Measurements from ENCODE around the gene C4orf50.

C4orf50 gene

DNA sequence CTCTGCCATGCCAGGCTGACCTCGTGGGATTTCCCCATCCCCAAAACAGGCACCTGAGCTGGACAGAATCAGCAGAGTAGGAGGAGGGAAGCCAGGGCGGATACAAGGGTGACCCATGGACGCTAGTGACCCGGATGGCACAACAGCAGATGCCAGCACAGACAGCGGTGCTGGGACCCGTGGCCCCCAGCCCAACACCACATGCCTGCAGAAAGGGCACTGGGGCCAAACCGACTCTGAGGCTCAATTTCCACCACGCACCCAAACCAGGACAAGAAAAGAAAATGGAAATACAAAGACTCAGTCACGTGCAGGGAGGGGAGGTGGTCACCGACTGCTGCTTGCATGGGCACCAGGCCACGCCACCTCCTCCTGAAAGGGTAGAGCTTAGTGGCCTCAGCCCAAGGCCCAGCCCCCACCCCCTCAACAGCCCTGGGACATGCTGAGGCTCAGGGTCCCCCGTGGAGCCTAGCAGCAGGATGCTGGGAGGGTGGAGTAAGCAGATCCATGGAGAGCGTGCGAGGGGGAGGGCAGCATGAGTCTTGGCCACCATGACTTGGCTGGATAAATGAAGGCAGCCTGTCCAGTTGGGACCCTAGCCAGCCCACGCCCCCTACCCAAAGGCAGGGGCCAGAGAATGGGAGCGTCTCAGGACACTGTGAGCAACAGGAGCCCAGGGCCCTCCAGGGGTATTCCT, 47.7 kb downstream of the C4orf50 start:
- DNase-seq (ENCODE audit: low read depth), result no peak
- no peak overlapping the region for H3K4me3 ChIP-seq (ENCODE audit: low read depth, low read length)
- TF ChIP-seq, protein P1, sequence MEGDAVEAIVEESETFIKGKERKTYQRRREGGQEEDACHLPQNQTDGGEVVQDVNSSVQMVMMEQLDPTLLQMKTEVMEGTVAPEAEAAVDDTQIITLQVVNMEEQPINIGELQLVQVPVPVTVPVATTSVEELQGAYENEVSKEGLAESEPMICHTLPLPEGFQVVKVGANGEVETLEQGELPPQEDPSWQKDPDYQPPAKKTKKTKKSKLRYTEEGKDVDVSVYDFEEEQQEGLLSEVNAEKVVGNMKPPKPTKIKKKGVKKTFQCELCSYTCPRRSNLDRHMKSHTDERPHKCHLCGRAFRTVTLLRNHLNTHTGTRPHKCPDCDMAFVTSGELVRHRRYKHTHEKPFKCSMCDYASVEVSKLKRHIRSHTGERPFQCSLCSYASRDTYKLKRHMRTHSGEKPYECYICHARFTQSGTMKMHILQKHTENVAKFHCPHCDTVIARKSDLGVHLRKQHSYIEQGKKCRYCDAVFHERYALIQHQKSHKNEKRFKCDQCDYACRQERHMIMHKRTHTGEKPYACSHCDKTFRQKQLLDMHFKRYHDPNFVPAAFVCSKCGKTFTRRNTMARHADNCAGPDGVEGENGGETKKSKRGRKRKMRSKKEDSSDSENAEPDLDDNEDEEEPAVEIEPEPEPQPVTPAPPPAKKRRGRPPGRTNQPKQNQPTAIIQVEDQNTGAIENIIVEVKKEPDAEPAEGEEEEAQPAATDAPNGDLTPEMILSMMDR (IDR thresholded peaks at IDR 0.05; ENCODE audit: low read depth, low read length, missing control alignments), result no peak
- in situ Hi-C loops (cut with HindIII; ENCODE audit: low sequenced_read_pairs), result no loop called here

DNA sequence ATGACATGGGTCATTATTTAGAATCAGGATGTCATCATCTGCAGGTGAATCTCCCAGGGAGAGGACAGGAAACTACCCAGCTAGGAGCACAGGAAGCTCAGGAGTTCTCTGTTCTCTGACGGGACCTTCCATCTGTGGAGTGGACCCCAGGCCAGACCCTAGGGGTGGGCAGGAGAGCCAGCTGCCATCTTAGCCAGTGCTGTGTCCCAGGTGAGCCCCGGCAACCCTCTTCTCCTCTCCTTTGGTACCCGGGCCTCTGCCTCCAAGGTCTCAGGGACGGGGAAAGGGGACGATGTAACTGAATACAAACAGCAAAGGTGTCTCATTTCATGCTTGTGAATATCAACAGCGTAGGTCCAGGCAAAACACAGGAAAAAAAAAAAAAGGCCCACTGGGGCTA, 48.5 kb downstream of the C4orf50 start:
- DNase-seq (ENCODE audit: low read depth), result no peak
- H3K4me3 ChIP-seq (ENCODE audit: low read depth, low read length), result no peak overlapping the region
- in situ Hi-C loops (cut with HindIII; ENCODE audit: low sequenced_read_pairs), result no loop called here
- TF ChIP-seq, protein P1 (IDR thresholded peaks at IDR 0.05; ENCODE audit: low read depth, low read length, missing control alignments), result no peak

DNA sequence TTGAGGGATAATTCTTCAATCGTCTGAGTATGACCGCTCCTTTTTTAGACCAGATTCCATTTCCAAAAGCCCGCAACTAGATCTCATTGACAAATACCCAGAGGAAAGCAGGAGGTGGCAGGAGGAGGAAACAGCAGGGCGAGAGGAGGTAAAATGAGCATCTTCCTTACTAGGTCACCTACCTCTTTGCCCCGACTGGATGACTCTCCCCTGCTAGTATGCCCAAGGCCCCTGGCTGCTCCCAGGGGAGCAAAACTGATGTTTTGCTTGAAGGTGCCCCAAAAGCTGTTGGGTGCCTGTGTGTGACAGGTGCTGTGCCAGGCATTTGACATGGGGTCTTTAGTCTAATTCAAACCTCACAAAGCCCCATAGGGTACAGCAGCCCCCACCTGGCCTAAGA, 48.9 kb downstream of the C4orf50 start:
- in situ Hi-C loops (cut with HindIII; ENCODE audit: low sequenced_read_pairs), result no loop called here
- no peak for DNase-seq (ENCODE audit: low read depth)

GRCh38 chr4:5968246-5968645, 50.0 kb downstream of the C4orf50 start:
- H3K4me3 ChIP-seq (ENCODE audit: low read depth, low read length), result no peak overlapping the region
- TF ChIP-seq, protein P1 (IDR thresholded peaks at IDR 0.05; ENCODE audit: low read depth, low read length, missing control alignments), result no peak
- in situ Hi-C loops (cut with HindIII; ENCODE audit: low sequenced_read_pairs), result no loop called here
- DNase-seq (ENCODE audit: low read depth), result no peak

More for the DNA sequence above, 48.9 kb downstream of the C4orf50 start:
- TF ChIP-seq, protein P1 (IDR thresholded peaks at IDR 0.05; ENCODE audit: low read depth, low read length, missing control alignments), result no peak
- H3K4me3 ChIP-seq (ENCODE audit: low read depth, low read length), result no peak overlapping the region

DNA sequence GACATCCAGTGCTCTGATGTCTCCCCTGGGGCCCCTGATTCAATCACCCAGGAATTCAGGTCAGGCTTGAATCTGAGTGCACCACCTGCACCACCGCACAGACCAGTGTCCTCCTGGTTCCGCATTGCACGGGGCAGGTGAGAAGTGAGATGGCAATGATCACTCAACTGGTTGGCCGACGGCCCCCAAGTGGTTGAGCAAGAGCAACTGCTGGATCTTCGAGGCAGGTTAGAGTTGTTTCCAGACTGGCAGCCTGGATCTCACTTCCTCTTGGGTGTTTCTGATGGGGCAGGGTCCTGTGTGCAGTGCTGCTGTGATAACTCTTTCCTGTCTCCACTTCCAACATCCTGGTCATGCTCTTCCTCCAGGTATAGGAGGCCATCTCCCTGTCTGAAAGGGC, 50.4 kb downstream of the C4orf50 start:
- H3K4me3 ChIP-seq (ENCODE audit: low read depth, low read length), result no peak overlapping the region
- in situ Hi-C loops (cut with HindIII; ENCODE audit: low sequenced_read_pairs), result no loop called here
- TF ChIP-seq, protein P1 (IDR thresholded peaks at IDR 0.05; ENCODE audit: low read depth, low read length, missing control alignments), result no peak
- no peak for DNase-seq (ENCODE audit: low read depth)

DNA sequence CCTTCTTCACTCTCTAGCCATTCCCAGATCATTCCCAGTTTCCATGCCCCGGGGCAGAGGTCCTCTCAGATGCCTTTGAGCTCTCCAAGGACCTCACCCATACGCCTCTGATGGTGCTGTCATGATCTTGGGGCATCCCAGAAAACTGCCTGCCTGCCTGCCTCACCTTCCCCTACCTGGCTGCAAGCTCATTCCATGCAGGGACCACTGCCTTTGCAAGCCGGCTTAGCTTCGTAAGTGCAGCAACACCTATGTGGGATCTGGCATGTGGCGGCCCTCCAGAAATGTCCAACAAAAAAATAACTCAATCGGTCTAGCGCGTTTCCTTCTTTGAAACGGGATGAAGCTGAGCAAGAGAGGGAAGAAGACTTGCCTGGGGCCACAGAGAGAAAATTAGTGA, 53.0 kb downstream of the C4orf50 start:
- TF ChIP-seq, protein P1 (IDR thresholded peaks at IDR 0.05; ENCODE audit: low read depth, low read length, missing control alignments), result no peak
- in situ Hi-C loops (cut with HindIII; ENCODE audit: low sequenced_read_pairs), result no loop called here
- DNase-seq (ENCODE audit: low read depth), result no peak
- H3K4me3 ChIP-seq (ENCODE audit: low read depth, low read length), result no peak overlapping the region

Data from astrocyte of the cerebellum (primary cell).